NCI-H2196 treated with DMSO at 0.1 percent for 48 hours (cell line): ENCODE data around the gene CAMK4.

Source experiments
- DNase-seq: peaks from one replicate; lab custom pipeline; 2025; ENCODE audit not compliant: unreplicated experiment; lab: John Stamatoyannopoulos, UW

Gene CAMK4

DNA sequence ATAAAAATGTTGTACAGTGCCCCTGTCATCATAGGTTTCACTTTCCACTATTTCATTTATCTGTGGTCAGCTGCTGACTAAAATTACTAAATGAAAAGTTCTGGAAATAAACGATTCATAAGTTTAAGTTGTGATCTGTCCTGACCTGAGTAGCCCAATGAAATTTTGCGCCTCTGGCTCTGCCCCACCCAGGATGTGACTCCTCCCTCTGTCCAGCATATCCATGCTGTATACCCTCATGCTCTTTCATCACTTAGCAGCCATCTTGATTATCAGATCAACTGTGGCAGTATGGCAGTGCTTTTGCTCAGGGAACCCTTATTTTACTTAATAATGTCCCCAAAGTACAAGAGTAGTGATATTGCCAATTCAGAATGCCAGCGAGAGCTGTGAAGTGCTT is 190.9 kb downstream of the CAMK4 start:
- DNase-seq = no peak

DNA sequence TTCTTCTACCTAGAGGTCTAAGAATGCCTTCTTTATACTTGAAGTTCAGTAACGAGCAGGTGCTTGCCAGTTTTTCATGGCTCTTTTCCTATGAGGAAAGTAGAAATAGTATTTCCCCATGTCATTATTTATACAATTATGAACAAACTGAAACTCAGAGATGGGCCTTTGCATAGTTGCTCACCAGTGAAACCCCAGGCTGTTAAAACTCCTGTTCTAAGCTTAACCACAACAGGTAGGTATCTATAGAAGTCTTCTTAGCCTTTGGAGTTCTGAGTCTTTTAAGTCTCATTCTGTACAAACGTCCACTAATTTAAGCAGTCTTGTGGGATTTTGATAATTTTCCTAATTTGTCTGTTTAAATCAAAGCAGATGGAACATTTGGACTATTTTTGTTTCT is 198.1 kb downstream of the CAMK4 start:
- no peak for DNase-seq

DNA sequence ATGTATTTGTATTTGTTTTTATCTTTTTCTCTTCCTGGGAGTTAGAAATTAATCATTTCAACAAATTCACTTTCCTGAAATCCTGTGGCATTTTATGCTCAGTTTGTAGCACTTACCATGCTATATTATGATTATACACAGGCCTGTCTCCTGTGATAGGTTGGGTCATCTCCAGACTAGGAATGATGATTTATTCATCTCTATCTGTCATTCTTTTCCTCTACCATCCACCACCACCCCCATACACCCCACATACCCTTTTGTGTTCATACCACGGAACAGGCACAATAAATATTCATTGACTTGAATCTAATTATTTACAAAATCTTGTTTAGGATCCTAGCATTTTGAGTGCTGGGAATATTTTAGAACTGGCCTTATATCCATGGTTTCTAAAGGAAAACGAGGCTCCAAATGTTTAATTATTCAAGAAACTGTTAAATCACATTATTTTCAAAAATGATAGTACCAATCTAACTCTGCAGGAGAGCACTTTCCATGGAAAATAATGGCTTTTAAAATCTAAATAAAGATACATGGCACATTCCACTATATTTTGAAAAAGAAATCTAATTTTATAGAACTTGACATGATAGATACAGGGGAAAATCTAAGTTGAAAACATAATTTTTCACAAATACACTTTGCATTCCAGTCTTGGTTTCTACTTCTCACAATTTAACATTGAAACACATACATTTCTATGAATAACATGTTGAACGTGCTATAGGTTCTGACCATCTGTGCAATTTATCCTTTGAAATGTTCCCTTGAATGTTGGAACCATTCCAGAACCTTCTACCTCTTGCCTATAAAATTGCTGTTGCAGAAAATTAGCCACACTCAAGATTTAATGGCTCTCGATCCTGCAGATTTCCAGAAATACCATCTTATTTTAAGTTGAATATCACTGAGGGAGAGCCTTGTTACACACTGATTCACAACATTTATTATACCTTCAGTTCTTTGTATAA is 198.8 kb downstream of the CAMK4 start:
- DNase-seq = no peak

DNA sequence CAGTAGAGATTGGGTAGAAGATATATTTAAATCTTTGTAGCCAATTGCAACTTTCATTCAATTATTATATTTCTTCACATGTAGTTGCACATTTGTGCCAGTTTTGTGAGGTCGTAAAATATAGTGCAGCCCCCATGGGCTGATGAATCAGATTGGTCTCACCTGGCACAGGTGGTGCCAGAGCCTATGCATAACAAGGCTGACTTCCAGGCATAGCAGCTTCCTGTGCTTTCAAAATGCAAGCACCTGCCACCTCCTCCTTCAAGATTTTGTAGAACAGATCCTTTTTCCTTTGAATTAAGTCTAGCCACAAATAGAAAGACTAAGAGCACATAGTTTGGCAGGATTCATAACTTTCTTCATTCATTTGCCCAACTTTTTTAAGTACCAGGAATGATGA is 201.0 kb downstream of the CAMK4 start:
- no peak for DNase-seq

DNA sequence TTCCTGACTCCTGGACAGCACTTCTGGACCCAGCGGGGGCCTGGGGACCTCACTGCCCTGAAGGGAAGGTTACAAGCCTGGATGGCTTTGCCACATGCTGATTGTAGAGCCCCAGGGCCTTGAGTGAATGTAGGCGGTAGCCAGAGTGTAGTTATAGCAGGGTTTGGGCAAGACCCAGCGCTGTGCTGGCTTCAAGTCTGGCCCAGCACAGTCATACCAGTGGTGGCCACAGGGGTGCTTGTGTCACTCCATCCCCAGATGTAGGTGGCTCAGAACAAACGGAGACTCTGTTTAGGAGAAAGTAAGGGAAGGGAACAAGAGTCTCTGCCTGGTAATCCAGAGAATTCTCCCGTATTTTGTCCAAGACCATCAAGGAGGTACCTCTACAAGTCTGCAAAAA is 203.6 kb downstream of the CAMK4 start:
- DNase-seq = no peak

DNA sequence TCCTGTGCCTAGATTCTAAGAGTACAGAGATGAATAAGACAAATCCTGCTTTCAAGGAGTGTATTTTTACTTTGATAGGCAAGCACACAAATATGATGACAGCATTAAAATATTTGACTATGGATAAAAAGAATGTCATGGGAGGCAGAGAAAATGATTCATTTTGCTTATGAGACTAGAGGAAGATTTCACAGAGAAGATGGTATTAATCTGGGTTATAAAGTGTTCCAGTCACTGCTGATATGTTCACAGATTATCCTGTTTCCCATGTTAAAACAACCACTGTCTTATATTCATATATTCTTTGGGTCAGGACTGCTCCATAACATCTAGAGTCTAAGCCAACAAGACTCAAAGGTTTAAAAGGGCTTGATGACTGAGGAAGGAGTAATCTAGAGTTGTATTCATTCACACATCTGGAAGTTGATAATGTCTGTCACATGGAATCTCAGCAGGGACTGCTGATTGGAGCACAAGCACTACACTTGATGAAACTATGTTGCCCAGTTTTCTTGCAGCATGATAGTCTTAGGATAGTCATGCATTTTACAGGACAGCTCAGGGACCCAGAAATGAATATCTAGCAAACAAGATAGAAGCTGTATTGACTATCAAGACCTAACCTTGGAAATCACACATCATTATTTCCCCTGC is 208.8 kb downstream of the CAMK4 start:
- DNase-seq = no peak

DNA sequence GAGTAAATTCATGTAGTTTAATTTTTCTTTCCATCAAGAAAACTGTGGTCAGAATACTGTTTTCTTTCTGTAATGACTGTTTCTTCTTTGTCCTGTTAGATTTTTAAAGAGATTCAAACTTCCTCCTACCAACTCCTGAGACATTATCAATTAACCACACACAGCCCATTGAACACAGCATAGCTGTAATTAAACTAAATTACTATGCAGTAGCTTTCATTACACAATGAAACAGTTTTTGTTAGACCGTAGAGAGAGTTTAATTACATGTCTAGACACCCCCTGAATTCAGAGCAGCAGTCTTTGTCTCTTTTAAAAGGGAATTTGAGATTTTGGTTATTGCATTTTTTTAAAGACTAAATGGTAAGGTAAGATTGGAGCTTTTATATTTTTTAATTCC is 210.6 kb downstream of the CAMK4 start:
- no peak for DNase-seq

DNA sequence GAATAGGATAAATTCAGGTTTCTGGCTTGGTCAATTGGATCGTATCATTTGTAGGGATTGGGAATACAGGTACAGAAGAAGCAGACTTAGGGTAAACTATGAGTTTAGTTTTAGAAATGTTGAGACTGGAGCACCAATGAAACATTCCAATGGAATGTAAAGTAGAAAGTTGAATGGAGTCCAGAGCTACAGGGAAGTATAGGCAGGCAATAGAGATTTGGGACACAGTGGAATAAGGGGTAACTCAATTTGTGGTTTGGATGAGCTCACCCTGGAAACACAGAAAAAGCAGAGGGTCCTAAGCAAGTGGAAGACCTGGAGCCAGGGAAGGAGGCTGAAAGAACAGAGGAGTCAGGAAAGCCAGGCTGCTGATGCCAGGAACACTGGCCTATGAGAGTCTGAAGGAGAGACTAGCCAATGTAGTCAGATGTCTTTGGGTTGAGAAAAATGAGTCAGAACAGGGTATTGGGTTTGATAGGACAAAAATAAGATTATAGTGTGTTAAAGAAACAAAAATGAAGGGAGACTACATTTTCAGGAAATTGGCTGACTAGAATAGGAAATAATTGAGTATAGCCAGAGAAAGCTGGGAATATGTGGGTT is 215.4 kb downstream of the CAMK4 start:
- DNase-seq = no peak

DNA sequence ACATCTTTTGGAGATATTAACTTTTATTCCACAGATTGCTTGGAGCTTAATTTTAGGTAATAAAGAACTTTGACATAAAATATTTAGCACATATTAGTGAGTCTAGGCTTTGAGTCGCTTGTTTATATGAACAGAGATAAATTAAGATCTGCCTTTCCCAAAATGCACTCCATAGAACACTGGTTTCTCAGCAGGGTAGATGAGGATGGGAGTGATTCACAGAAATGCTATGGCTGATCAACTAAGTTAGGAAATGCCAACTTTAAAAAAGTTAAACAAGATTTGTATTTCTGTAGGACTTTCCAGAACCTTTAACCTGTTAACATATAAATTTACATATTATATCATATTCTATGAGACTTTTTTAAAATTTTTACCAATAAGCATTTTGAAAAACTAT is 222.9 kb downstream of the CAMK4 start:
- DNase-seq = no peak

DNA sequence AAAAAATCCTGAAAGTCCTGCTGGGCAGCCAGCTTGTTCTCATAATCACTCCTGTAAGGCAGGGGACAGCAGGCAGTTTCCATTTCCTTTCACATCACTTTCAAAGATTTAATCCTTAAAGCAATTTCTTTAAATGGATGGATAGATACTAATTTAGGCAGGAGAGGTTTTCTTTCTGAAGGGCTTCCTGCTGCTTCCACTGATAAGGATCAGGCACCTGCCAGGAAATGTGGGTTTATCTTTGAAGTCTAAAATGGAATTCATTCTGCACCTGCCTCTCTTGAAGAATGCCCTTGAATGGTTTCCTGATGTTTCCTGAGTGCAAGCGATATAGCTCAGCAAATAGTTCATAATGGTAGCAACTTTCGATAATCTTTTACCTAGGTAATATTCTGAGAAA is 223.6 kb downstream of the CAMK4 start:
- DNase-seq = peak; percentile 17

DNA sequence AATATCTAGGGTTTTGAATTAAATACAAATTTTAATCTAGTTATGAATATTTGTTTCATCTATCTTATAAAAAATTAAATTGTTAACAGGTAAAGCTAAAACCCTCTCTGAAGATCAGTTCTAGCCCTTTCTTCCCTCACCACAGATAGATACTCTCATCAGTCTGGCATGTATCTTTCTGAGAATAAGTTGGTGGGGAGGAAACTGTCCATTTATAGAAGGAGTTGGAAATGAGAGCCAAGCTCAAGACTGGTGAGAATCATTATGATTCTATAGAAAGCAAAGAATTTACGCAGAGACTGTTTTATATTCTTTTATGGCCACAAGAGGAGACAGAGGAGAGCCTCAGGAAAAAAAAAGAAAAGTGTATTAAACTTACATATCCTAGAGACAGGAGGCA is 229.1 kb downstream of the CAMK4 start:
- DNase-seq = no peak

DNA sequence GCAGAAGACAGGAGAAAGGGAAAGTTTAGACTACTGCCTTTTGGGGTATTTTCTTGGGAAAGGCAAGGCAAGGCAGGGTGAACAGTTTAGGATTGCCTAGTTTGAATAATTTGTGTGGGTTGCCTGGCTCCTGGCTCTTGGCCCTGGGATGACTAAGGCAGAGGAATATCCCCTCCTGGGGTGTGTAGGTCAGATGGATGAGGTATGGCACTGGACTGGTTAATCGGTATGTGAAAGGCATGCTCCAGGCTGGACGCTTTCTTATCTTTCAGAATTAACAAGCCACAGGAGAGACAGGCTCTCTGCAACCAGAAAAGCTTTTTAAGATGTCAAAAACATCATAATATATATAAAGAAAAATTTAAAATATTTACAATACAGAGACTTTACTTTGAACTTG is 229.6 kb downstream of the CAMK4 start:
- no peak for DNase-seq

DNA sequence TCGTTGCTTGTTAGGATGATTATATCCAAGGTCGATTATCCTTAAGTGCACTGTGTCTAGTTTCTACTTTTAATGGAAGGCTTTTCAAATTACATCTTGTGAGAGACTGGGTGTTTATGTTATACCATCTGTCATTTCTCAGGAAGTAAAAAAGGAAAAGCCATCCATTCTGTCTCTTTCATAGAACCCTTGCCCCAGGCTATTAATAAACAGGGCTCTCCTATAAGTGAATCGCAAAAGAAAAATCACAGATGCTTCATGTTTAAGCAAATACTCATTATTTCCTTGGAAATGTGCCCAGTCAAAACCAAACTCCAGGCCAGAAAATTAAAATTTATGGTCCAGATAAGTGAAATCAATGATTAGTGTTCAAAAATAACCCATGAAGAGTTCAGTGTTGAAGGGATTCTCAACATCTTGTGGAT is 230.0 kb downstream of the CAMK4 start:
- DNase-seq = no peak

DNA sequence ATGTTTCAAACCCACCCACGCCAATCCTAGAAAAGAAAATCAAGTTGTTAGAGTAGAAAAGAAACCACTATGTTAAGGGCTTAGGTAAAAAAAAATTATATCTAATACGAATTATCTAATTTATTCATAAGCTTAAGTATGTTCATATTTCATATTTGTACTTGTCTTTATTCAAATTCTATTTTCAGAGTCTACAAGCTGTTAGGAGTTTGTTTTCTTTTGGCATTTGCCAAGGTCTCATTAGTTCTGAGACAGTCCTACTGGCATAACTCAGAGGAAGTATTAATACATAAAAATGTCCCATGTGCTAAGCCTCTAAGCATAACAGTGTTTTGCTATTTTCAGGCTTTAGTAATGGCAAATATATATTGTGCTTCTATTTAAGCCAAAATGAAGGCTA is 230.6 kb downstream of the CAMK4 start:
- no peak for DNase-seq

DNA sequence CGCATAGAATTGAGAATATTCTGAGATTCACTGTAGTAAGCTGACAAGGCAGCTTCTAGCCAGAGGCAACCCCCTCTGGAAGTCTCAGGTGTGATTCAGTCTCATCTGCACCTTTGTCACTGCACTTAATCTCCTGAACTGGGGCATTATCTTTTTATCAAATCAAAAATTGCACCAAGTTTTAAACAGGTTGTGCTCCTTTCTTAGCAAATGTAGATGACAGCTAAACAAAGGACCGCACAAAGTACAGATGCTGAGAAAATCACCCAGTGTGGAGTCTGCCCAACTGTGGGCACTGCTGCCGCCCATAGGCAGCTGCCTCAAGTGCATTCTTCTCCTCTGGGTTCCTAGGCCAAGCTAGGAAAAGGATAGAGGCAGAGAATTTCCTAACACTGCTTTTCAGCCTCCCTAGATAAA is 237.1 kb downstream of the CAMK4 start:
- DNase-seq = no peak

DNA sequence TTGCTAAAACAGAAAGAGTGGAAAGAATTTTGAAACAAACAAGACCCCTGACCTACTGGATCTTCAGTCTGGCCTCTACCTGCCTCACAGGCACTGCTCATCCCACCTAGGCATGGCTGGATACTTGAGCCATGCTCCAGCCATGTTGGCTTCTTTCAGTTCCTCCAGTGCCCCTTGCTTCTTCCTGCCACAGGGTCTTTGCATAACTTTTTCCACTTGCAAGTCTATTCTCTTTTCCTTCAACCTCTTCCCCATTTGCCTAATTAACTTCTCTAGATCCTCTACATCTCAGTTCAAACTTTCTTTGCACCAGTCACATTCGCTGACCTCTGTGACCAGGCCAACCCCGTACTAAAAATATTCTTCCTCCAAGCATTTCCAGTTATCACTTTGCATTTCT is 237.8 kb downstream of the CAMK4 start:
- DNase-seq = no peak

DNA sequence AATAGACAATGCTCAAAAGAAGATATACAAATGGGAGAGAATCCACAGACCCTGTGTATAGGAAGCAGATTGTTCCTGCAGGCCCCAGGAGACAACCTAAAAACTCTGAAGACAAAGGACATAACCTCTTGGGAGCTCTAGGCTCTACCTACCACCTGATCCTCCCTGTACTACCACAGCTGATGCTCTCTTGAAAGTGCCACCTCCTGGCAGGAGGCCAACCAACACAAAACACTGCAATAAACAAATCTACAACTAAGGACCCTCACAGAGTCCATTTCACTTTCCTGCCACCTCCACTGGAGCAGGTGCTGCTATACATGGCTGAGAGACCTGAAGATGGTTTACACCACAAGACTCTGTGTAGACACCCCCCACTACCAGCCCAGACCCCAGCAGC is 239.1 kb downstream of the CAMK4 start:
- DNase-seq = no peak

DNA sequence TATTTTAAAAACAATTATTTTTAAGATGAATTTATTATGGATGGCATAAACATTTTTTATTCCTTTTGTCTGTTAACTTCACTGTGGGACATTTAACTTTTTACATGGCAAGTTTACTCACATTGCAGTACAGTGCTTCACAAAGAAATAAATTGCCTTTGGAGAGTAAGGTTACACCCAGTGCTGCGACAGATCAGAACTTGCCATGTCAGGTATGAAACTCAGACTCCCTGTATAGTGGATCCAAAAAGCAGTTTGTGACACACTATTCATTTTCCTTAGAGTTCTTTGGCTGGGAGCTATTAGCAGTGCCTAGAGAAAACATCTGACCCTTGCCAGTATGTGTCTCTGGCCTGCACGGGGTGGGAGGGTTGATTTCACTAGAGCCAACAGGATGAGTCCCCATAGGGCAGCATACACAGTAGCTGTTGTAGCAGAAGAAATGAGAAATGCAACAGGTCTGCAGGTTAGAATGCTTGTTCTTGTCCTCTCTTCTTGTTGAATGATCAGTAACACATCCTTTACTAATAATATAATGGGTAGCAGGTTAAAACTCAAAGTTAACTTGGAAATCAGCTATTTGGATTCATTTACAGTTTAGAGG is 245.2 kb downstream of the CAMK4 start:
- DNase-seq = no peak

DNA sequence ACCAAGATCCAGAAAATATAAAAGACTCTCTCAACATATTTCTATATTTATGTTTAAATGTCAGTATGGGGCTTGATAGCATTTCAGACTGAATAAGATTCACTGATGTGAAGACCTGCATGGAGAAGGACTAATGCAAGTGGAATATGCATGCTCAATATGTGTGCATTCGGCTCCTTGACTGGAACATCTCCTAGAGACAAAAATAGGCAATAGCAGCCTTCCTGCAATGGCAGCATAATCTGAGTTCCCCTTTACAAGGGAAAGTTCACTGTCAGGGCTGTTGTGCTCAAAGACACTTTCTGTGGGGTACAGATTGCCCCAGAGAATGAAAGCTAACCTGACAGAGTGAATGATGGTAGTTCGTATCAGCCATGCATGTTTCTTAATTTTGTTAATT is 245.7 kb downstream of the CAMK4 start:
- no peak for DNase-seq

DNA sequence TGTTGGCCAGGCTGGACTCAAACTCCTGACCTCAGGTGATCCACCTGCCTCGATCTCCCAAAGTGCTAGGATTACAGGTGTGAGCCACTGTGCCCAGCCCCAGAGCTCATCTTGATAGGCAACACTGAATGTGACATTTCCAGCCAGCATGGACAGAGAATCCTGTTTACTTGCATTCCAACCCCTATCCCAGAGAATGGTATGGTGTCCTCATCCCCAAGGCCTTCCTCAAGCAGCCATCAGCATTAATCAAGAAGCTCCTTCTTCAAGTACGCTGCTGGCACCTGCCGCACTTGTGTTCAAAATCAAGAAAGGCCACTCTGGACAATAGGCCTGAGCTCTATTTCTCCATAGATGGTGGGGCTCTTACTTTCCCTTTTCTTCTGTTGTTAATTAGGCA is 247.9 kb downstream of the CAMK4 start:
- DNase-seq = no peak

DNA sequence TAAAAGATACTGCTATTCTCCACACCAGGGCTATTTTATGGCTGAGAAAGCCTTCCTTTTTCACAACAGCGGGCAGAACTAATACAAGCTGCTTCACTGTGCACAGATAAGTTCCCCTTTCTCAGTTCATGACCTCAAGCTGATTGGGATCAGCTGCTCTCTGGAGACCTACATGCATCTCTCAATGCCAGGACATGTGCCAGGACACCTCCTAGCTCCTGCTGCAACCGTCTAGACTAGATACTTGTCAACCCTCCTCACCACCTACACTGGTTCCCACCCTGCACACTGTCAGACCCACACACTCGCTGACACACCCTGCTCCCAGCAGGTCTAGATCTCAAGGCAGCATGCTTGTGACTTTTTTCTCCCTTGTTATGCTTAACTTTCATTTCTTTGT is 248.4 kb downstream of the CAMK4 start:
- no peak for DNase-seq

DNA sequence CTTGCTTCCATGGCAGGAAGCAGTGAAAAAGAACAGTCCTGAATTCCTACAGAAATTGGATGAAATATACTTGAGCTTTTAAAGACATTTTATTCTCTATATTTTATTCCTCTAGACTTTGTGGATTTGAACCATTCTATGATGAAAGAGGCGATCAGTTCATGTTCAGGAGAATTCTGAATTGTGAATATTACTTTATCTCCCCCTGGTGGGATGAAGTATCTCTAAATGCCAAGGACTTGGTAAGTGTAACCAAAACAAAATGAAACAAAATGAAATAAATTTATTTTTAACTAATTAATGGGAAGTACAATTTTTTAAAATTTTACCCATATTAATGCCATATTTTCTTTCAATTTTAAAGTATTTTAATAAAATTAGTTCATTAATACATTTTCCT is 254.1 kb downstream of the CAMK4 start:
- DNase-seq = no peak
